Measurements from ENCODE around the gene DGKG. TPM values are rescaled to one million over a fixed set of nuclear protein-coding genes. Genes with fewer than 3 reads are reported as not detected.
A peak's percentile ranks its signal among the peaks of the same experiment; 100 is the strongest.

DGKG gene
- total RNA-seq, 1 donor from 2014 or later = 0.54 TPM

- no peak for TF ChIP-seq CTCF (IDR thresholded peaks at IDR 0.05; ENCODE audit: unreplicated experiment)
- no peaks in the 10 kb centered on the region for H3K36me3 Mint-ChIP-seq (ENCODE audit: low read depth, unreplicated experiment)
- H3K9me3 Mint-ChIP-seq (ENCODE audit: unreplicated experiment) = no peaks in the 10 kb centered on the region
- DNase-seq (ENCODE audit: low spot score) = no peak
- peaks cover 16% of the 10 kb centered on the region for H3K4me1 Mint-ChIP-seq (ENCODE audit: unreplicated experiment)
- H3K27ac Mint-ChIP-seq (ENCODE audit: unreplicated experiment) = no peak overlapping the region
- no peak overlapping the region for H3K4me3 Mint-ChIP-seq (ENCODE audit: unreplicated experiment)
- peaks cover 10% of the 10 kb centered on the region for H3K27me3 Mint-ChIP-seq (ENCODE audit: unreplicated experiment)
These were observed 172.5 kb downstream of the DGKG start for GRCh38 chr3:186189492-186189891.

GRCh38 chr3:186187401-186188275 is 174.4 kb downstream of the DGKG start:
- no peak overlapping the region for H3K4me3 Mint-ChIP-seq (ENCODE audit: unreplicated experiment)

GRCh38 chr3:186185194-186185787 is 176.7 kb downstream of the DGKG start:
- Mint-ChIP-seq H3K36me3 (ENCODE audit: low read depth, unreplicated experiment) (no peaks in the 10 kb centered on the region), H3K9me3 (ENCODE audit: unreplicated experiment) (no peaks in the 10 kb centered on the region), H3K27ac (ENCODE audit: unreplicated experiment) (no peak overlapping the region), H3K4me1 (ENCODE audit: unreplicated experiment) (peaks cover 25% of the 10 kb centered on the region), H3K4me3 (ENCODE audit: unreplicated experiment) (no peak overlapping the region), H3K27me3 (ENCODE audit: unreplicated experiment) (peaks cover 8% of the 10 kb centered on the region)
- no peak for TF ChIP-seq CTCF (IDR thresholded peaks at IDR 0.05; ENCODE audit: unreplicated experiment)
- DNase-seq (ENCODE audit: low spot score) = no peak

More at GRCh38 chr3:186187401-186188275, 174.4 kb downstream of the DGKG start:
- no peak for TF ChIP-seq CTCF (IDR thresholded peaks at IDR 0.05; ENCODE audit: unreplicated experiment)
- H3K27me3 Mint-ChIP-seq (ENCODE audit: unreplicated experiment) = peaks cover 8% of the 10 kb centered on the region
- H3K4me1 Mint-ChIP-seq (ENCODE audit: unreplicated experiment) = peaks cover 20% of the 10 kb centered on the region
- H3K27ac Mint-ChIP-seq (ENCODE audit: unreplicated experiment) = no peak overlapping the region
- no peak for DNase-seq (ENCODE audit: low spot score)
- H3K9me3 Mint-ChIP-seq (ENCODE audit: unreplicated experiment) = no peaks in the 10 kb centered on the region
- no peaks in the 10 kb centered on the region for H3K36me3 Mint-ChIP-seq (ENCODE audit: low read depth, unreplicated experiment)

GRCh38 chr3:186184021-186184420 is 178.0 kb downstream of the DGKG start:
- Mint-ChIP-seq H3K4me3 (ENCODE audit: unreplicated experiment) (no peak overlapping the region), H3K27ac (ENCODE audit: unreplicated experiment) (no peak overlapping the region), H3K4me1 (ENCODE audit: unreplicated experiment) (peaks cover 25% of the 10 kb centered on the region), H3K27me3 (ENCODE audit: unreplicated experiment) (peaks cover 8% of the 10 kb centered on the region), H3K9me3 (ENCODE audit: unreplicated experiment) (no peaks in the 10 kb centered on the region), H3K36me3 (ENCODE audit: low read depth, unreplicated experiment) (no peaks in the 10 kb centered on the region)
- no peak for DNase-seq (ENCODE audit: low spot score)
- TF ChIP-seq CTCF (IDR thresholded peaks at IDR 0.05; ENCODE audit: unreplicated experiment) = no peak

GRCh38 chr3:186182850-186183249 is 179.2 kb downstream of the DGKG start:
- Mint-ChIP-seq H3K36me3 (ENCODE audit: low read depth, unreplicated experiment) (no peaks in the 10 kb centered on the region), H3K4me3 (ENCODE audit: unreplicated experiment) (no peak overlapping the region), H3K4me1 (ENCODE audit: unreplicated experiment) (peaks cover 25% of the 10 kb centered on the region), H3K27ac (ENCODE audit: unreplicated experiment) (peak overlapping the region; percentile 7), H3K9me3 (ENCODE audit: unreplicated experiment) (no peaks in the 10 kb centered on the region), H3K27me3 (ENCODE audit: unreplicated experiment) (peaks cover 4% of the 10 kb centered on the region)
- TF ChIP-seq CTCF (IDR thresholded peaks at IDR 0.05; ENCODE audit: unreplicated experiment) = no peak
- DNase-seq (ENCODE audit: low spot score) = no peak

Measured in endothelial cell (in vitro differentiated cells).